ENCODE measurements around the gene BGN.

BGN gene

DNA sequence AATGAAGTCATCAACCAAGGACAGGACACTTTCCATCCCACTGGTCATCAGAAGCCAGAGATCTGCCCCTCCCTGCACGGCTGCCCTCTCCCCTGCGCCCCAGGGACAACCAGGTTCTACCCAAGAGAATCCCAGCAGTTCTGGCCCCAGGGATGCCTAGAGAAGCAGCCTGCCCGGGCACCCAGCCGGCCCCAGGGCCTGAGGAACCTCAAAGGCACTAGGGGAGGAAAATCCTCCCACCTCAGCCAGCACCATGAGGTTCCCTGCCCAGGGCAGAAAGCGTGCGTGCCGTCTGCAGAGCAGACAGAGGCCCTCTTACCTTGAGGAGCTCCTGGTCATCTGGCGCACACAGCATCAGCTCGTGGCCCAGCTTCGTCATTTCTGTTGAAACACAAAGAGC, 32.5 kb upstream of the BGN start:
- no peak for DNase-seq

DNA sequence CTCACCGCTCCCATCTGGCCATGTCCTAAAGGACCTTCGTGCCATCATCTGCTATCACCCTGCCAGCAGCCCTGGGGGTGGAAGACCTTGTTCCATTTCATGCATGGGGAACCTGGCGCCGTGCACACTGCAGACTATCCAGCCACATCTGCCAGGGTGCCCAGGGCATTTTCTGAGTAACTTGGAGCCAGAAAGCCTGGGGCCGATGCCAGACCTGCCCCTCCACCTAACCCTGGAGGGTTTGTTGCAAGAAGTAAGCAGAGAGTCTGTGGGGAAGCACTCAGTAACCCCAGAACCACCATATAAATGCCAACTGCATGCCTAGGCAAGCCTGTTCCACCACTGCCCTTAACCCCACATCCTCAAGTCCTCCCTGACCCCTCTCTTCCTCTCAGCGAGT, 31.7 kb upstream of the BGN start:
- no peak for DNase-seq

DNA sequence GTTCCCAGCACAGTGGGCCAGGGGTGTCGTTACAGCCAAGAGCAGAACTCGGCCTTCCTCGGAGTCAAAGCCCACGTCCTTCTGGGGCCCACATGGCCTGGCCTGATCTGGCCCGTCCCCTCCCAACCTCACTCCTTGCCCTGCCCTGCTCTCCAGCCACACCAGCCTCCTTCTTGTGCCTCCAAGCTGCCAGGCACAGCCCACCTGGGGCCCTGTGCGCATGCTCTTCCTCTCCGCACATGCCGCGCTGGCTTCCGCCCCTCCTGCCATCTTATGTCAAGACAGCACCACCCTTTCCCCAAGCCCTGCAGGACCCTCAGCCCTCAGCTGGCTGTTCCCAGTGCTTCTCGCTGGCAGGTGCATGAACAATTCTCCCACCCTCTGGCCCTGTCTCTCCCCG, 31.2 kb upstream of the BGN start:
- DNase-seq = no peak

DNA sequence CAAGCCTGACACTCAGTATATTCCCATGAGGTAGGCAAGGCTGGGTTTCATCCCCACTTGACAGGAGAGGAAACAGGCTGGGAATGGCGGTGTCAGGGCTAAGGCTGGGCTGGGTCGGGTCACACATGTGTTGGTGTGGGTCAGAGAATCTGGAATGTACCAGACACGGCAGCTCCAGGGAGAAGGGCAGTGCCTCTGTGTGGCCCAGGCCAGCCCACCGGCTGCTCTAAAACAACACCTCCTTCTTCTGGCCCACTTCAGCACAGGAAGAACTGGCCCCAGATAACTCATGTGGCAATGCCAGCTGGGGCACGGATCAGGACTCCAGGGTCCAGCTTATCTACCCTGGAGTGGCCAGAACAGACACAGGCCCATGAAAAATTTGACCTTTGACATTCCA, 30.7 kb upstream of the BGN start:
- no peak for DNase-seq

DNA sequence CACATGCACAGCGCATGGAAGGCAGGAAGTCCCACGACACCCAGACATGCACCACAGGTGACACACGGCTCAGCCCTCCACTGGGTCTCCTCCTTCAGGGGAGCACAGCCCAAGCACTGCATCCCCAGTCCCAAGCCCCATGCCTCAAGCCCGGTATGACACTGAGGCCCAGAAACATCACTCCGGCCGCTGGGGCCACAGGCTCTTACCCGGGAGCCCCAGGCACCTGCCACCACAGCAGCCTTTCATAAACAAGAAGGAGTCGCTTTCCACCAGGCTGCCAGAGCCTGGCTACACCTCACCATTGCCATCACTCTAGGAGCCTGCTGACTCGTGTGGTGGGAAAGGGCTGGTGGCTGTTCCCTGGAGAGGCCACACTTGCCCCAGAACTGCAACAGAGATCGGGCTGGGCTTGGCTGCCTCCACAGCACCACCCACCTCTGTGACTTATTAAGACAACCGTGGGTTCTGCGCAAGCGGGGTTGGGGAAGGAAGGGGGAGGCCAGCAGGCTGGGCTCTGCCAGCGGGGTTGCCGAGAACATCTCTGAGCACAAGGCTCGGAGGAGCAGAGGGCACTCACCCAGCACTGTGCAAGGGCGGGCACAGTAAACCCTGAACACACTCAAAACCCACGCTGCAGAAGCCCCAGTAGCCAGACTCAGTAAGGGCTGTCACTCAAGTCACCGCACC, 28.9 kb upstream of the BGN start:
- no peak for DNase-seq

DNA sequence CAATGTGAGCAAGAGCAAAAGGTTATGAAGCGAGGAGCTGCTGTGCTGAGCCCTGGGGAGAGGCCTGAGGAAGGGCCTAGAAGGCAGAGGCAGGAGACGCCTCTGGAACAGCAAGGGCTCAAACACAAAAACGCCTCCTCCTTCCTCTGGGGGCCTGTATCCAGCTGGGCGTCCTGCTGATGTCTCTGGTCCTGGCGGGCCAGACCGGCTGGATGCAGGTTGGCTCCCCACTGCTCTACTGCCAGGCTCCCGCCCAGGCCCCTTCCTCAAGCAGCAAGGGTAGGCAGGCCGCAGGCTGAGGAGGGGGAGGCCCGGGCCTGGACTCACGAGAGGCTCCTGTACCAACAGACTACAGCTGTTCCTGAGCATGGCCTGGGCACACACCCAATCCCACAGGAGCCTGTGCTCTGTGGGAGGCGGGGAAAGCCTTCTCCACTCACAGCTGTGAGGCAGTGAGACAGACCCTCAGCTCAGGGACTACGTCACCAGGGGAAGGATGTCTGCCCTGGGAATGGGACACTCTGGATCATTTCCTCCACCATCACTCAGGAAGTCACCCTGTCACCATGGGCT, 26.7 kb upstream of the BGN start:
- DNase-seq = no peak

DNA sequence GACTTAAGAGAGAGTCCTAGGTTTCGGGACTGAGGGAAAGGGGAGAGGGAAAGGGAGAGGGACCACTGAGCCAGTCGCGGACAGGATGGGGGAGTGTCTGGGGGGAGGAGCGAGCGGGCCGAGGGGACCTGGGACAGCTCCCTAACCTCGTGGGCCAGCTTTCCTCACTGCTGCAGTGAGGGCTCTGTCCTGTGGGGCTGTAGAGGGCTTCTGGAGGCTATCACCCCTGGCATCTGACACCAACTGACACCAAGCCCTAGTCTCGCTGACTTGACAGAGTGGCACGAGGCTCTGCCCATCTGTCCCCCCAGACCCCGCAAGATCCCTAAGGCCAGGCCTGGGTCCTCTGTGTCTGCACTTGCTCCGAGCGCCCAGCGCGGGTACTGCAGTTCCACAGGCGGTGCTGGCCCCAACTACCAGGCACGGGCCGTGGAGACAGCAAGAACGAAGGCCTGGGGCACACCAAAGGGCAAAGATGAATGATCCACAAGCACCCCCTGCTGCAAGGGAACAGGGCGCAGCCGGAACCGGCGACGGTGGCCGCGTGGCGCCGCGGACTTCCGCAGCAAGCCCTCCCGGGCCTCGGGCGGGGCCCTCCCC, 24.9 kb upstream of the BGN start:
- no peak for DNase-seq

DNA sequence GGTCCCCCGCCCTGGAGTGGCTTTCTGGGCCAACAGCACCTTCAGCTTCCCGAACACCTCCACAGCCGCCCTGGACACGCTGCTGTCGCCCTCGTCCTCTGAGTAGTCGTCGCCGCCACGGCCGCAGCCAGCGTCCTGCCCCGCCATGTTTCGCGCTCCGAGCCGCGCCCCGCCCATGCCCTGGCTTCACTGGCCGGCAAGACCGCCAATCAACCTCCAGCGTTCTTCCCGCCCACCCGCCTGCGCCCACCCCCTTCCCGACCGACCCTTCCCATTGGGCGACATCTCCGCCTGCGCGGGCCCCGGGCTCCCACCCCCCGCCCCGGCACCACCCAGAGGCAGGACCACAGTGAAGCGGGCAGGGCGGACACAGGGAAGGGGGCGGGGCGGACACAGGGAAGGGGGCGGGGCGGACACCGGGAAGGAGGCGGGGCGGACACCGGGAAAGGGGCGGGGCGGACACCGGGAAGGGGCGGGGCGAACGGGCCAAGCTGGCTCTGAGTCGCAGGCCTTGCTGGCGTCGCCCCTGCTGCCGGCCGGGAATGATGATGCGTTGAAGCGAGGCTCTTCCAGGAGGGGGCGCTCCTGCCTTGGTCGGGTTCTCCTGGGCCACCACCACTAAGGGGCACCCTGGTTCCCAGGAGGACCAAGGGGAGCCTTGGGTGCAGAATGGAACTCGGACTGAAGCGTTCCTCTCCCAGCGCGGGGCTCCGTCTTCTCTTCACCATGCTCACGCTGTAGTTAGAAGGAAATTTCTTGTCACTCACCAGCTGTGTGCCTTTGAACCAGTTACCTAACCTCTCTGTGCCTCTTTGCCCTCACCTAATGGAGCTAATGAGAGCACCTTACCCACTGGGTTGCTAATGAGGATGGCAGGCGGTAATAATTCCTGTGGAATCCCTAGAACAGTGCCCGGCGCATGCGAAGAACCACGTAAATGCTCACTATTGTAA, 24.1 kb upstream of the BGN start, which contains the start of gene HAUS7:
Gene HAUS7 (minus strand): TSS at position 166 of the 953 bp plus-strand sequence. CDS start 19 bp downstream, at position 147.
- DNase-seq = peak; percentile 92

DNA sequence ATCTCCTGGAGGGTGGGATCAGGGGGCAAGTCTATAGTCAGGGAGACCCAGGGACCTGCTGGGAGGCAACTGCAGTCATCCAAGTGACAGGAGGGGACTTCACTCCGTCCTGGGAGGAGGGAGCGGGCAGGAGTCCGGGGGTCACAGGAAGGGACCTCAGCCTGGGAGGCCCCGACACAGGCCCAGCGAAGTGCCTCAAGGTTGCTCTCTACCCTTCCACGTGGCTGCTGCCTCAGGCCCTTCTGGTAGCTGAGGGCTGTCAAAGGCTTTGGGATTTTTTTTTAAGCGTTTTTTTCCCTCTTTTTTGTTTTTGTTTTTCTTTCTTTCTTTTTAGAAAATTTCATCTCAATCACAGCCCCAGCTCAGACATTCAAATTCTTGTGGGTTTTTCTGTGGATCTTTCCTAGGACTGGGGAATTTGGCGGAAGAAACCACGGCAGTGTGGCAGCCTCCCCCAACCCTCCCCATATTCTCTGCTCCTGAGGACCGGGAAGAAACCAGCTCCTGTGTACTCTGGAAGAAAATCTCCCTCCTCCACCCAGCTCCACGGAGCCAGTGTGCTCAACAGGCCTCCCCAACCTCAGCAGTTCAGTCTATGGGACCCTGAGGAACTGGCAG, 23.0 kb upstream of the BGN start:
- no peak for DNase-seq

DNA sequence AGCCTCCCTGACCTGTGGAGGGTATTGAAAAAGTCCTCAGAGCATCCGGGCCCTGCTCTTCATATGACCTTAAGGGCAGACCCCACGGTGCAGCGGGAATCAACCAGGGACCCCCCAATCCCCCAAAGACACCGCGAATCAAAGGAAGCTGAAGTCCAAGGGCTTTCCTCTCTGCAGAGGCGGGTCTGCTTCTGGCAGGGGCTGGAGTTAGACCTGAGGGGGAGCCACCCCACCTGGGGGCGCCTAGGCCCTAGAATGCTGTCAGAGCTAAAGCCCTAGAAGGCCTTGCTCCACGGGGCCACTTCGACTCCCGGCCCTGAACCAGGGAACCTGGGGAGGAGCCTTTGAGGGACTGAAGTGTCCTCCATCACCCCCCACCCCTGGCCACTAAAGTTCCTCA, 21.7 kb upstream of the BGN start:
- DNase-seq = no peak

DNA sequence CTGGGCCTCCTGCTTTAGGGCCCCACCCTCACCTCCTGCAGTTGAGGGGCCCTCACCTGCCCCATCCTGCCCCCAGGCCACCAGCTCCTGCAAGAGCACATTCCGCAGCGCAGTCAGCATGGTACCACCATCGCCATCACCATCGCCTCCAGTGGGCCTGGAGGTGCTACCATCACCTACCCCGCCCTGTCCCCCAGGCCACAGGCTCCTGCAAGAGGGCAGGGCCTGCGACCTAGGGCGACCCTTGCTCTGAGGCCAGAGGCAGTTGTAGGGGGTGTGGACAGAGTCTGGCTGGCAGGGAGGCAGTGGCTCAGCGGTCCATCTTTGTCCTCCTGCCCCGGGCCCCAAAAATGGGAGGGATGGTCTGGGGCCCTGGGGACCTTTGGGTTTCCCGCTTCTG, 20.5 kb upstream of the BGN start:
- DNase-seq = peak; percentile 9

DNA sequence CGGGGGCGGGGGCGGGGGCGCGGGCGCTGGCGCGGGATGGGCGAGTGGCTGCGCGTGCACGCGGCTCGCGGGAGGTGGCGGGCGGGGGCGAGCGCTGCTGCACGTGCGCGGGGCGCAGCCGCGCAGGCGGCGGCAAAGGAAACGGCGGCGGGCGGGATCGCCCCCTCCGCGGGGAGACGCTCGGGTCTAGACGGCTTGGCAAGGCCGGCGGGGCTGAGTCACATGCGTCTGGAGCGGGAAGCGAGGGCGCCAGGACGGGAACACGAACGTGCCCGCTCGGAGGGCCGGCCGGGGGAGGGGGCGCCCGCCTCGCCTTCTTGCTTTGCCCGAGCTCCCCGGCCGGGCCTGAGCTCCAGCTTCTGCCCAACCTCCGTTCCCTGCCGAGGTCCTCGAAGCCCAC, 20.1 kb upstream of the BGN start:
- DNase-seq = peak; percentile 78

DNA sequence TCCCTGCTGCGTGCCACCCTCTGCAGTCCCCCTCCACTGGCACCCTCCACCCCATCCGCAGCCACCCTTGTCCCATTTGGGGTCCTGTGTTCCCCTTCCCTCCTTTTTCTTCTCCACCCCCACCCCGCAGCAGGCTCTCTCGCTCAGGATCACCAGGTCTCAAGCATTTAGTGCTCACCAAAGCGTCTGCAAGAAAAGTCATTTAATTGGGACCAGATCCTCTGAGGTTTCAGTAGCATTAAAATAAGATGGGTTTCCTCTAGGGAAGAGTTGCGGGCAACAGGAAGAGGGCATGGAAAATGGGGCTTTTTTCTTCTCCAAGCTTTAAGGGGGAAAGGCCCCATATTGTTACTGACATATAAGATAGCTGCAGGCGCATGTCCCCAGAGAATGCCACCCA, 19.5 kb upstream of the BGN start:
- DNase-seq = no peak

DNA sequence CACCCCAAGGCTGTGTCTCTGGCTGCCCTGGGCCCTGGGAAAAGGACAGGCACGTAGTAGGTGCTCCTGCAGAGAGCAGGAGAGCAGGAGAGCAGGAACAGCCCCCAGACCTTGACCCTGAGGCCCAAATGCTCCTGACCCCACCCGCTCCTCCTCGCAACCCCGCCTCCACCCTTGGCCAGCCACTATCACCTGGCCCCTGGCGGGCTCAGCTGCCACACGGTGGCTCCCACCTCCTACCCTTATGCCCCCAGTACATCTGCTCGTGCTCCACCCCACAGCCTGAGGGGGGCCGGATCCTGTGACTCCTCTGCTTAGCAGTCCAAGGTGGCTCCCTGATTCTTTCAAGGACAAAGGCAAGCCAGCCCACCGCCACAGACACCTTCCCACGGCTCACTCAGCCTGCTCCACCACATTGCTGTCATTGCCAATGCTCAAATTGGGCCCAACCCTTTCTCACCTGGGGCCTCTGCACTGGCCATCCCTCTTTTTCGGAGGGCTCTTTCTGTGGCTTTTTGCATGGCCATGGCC, 19.0 kb upstream of the BGN start:
- DNase-seq = no peak

DNA sequence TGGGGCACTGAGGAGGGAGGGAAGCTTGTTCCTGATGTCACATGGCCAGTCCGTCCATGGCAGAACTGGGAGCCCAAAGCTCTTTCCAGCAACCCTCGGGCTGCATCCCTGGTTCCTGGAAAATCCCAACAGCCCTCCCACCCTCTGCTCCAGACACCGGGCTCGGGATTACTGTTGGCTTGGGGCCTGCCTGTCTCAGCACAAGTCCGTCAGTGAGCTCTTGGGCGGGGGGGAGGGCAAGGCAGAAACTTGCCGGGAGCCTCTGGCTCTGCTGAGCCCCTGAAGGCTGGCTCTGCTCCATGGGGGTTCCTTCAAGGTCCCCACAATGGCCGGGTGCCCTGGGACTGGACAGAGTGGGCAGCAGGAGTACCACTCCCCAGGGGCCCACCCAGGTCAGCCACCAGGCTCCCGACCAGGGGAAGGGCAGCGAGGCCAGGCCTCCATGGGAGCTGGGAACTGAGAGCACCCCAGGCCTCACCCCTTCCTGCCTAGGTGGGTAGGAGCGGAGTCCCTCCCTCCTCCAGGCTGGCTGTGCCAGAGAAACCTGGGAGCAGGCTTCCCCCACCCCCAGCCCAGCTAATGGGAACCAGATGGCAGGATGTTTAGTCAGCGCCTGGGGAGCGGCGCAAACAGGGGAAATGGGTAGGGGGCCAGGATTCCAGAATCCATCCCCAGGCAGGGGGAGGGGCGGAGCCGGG, 18.0 kb upstream of the BGN start:
- DNase-seq = no peak

DNA sequence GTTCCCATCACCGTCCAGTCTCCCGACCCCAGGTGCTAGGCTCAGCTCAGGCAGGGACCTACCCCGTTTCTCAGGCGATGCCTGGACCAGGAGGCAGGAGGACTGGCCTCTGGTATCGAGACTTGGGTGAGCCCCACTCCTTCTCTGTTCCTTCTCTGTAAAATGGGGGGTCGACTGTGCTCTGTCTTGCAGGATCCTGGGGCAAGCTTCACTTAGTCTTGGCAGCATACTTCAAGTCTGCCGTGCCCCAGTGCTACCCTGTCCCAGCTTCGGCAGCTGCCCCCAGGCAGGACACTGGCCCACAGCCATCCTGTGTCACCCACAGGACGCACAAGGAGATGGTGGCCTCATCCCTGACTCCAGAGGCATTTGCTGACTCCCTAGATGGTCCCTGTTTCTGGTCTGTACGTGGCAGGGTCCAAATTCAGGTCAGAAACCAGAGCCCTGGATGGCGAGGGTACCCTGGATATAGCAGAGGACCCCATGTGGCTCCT, 17.4 kb upstream of the BGN start:
- DNase-seq = no peak

DNA sequence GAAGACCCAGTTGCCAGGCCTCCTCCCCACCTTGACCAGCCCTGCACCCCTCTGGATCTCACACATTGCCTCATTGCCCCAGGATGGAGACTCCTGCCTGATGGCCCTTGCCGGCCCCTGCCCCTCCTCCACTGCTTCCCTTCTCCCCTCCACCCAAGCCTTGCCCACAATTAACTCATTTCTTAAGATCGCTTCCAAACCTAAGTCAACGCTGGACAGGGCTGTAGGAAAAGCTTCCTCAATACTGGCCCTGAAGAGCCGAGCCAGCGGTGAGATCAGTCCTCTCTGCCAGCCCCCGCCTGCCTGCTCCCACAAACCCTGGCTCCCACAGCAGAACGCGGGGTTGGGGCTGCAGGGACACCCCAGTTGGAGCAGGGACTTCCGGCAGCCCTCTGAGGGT, 16.9 kb upstream of the BGN start:
- no peak for DNase-seq

DNA sequence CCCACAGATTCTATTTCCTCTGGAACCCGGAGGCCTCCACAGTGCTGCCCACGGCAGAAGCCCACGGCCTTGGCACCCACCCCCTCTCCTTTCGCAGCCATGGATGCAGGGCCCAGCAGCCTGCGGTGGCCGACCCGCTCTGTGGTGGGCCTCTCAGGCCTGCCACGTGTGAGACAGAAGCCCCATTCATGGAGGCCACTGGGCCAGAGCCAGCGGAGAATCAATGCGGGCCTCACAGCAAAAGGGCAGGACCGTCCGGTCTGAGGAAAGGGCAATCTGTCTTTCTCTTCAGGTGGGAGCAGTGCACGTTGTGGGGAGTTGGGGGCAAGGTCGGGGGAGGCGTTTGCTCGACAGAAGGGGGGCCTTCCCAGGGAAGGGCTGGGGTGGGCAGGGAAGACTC, 16.0 kb upstream of the BGN start:
- DNase-seq = no peak

DNA sequence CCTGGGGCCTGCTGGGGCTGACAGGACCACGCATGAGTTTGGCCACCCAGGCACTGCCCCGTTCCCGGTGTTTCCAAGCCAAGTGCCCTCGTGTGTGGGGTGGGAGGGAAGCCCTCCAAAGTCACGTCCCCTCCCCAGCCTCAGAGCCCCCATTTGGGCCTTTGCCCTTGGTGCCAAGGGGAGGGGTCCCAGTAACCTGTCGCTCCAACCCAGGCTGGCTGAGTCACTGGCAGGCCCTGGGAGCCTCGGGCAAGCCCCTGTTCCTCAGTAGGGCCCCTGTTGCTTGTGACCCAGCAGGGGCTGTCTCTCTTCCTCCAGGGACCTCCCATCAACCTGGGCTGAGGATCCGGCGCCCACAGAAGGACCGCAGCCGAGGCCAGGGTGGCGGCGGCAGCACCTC, 13.7 kb upstream of the BGN start:
- no peak for DNase-seq

DNA sequence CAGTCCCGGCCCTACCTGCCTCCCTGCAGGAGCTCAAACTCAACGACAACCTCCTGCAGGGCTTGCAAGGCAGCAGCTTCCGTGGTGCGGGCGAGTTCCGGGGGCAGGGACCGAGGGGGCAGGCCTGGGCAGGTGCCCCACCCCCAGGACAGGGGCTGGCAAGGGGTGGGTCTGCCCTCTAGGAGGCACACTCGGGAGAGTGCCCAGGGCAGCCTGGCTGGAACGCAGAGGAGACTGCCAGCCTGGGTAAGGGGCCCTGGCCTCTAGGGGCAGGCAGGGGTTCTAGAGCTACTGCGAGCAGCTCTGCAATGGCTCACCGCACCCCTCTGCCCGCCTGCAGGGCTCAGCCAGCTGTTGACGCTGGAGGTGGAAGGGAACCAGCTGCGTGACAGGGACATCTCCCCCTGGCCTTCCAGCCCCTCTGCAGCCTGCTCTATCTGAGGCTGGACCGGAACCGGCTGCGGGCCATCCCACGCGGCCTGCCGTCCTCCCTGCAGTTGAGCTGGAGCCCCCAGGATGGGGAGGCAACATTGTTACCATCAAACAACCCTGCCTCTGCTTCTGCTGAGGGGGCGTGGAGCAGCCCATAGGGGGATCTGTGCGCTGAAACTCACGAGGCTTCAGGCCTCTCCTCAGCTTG, 12.3 kb upstream of the BGN start:
- DNase-seq = no peak

DNA sequence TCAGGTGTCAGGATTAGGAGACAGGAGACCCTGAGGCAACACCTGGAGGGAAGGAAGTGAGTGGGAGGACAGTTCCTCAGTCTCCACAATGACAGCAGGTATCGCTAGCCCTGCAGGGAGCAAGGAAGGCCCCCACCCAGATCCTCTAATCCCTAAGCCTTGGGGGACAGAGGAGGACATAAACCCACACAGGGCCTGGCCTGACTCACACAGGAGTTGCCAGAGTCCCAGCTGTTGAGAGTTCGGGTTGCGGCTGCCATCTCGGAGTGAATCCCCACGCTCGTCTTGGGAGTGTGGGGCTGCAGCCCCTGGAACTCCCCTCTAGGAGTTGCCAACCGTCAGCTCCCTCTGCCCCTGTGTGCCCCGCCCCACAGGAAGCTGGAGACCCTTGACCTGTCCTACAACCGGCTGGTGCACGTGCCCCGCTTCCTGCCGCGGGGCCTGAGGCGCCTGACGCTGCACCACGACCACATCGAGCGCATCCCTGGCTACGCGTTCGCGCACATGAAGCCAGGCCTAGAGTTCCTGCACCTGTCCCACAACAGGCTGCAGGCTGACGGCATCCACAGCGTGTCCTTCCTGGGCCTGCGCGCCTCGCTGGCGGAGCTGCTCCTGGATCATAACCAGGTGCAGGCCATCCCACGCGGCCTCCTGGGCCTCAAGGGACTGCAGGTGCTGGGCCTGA, 9.2 kb upstream of the BGN start:
- no peak for DNase-seq

Measured in CD4-positive, alpha-beta T cell treated with Interleukin-17A for 4 hours (primary cell).